GM12878 (cell line): ENCODE measurements around the gene DACT3. TPM values are rescaled to one million over a fixed set of nuclear protein-coding genes. Genes with fewer than 3 reads are reported as not detected.

ENCODE experiments used
- BHLHE40 ChIP-seq, 2 experiments: fragments of 450-650 bp in 1 of 2; IDR thresholded peaks; 2 replicates each; pipeline ENCODE4 v1.6.1; 2011 to 2017; ENCODE audit warnings: low read depth in 2 of 2, borderline replicate concordance in 1 of 2, improper control_type of control experiment in 1 of 2, low read length in 1 of 2, mild to moderate bottlenecking in 1 of 2
- EP300 ChIP-seq, 2 experiments: fragments of 150-350 bp in 1 of 2; IDR thresholded peaks; 2 replicates each; pipeline ENCODE4 v1.6.1; 2011 to 2012; ENCODE audit warnings: low read depth in 2 of 2, low read length in 2 of 2, borderline replicate concordance in 1 of 2, improper control_type of control experiment in 1 of 2, inconsistent platforms in 1 of 2; ENCODE audit not compliant: control insufficient read depth in 1 of 2
- ESRRA ChIP-seq: IDR thresholded peaks from 2 replicates; pipeline ENCODE4 v1.6.1; 2012; ENCODE audit warnings: mild to moderate bottlenecking, low read length, improper control_type of control experiment
- FOXM1 ChIP-seq: IDR thresholded peaks from 2 replicates; pipeline ENCODE4 v1.6.1; 2012; ENCODE audit warnings: low read depth, mild to moderate bottlenecking, inconsistent platforms, low read length, moderate library complexity
- HDAC2 ChIP-seq: fragments of 200-600 bp; sonication (generic); IDR thresholded peaks from 2 replicates; pipeline ENCODE4 v1.6.1; 2017
- HDAC6 ChIP-seq: fragments of 200-600 bp; sonication (generic); IDR thresholded peaks from one replicate; pipeline ENCODE4 v1.8.0; 2017; ENCODE audit warnings: antibody characterized with exemption; ENCODE audit not compliant: unreplicated experiment
- MEF2B ChIP-seq: fragments of 450-650 bp; IDR thresholded peaks from 2 replicates; pipeline ENCODE4 v1.6.1; 2018; ENCODE audit warnings: mild to moderate bottlenecking, moderate library complexity; ENCODE audit not compliant: partially characterized antibody, poor library complexity, severe bottlenecking
- MLLT1 ChIP-seq: fragments of 450-650 bp; IDR thresholded peaks from 2 replicates; pipeline ENCODE4 v1.6.1; 2016; ENCODE audit warnings: mild to moderate bottlenecking
- MXI1 ChIP-seq: fragments of 150-350 bp; IDR thresholded peaks from 2 replicates; pipeline ENCODE4 v1.6.1; 2011; ENCODE audit warnings: low read depth, mild to moderate bottlenecking, inconsistent platforms, low read length, improper control_type of control experiment
- RBBP5 ChIP-seq: fragments of 200-600 bp; sonication (generic); conservative IDR thresholded peaks from 2 replicates; pipeline ENCODE4 v1.6.1; 2016
- STAT3 ChIP-seq: IDR thresholded peaks from 2 replicates; pipeline ENCODE4 v1.6.1; 2011; ENCODE audit warnings: low read depth, low read length, improper control_type of control experiment
- SUPT20H ChIP-seq: IDR thresholded peaks from 2 replicates; pipeline ENCODE4 v1.6.1; 2011; ENCODE audit warnings: low read depth, mild to moderate bottlenecking, low read length, moderate library complexity, borderline replicate concordance; ENCODE audit not compliant: control insufficient read depth
- TAF1 ChIP-seq: IDR thresholded peaks from 2 replicates; pipeline ENCODE4 v1.6.1; 2011; ENCODE audit warnings: mild to moderate bottlenecking, low read depth, low read length, borderline replicate concordance
- USF2 ChIP-seq: IDR thresholded peaks from 2 replicates; pipeline ENCODE4 v1.6.1; 2011; ENCODE audit warnings: low read depth, low read length, improper control_type of control experiment, borderline replicate concordance
- ZZZ3 ChIP-seq: IDR thresholded peaks from 2 replicates; pipeline ENCODE4 v1.6.1; 2011; ENCODE audit warnings: low read depth; ENCODE audit not compliant: control insufficient read depth, insufficient read length
- polyA plus RNA-seq, 11 experiments: library from polyadenylated mRNA; depleted of rRNA in 4 of 11; unstranded in 6 of 11; stranded (reverse) in 5 of 11; fragments of >200 nt; fragmentation: Nextera tagmentation in 4 of 11; fragmentation: Illumina TruSeq in 1 of 11; extraction: Ambion mirVana in 4 of 11; extraction: Trizol in 1 of 11; gene quantifications; 1 replicate in 1 of 11; 2 replicates in 10 of 11; pipeline versions ENCODE4 v1.2.1 to v1.2.3, GENCODE V29; 2011 to 2016; ENCODE audit warnings: inconsistent platforms in 2 of 11, missing spikeins in 2 of 11, low read depth in 1 of 11
- total RNA-seq, 4 experiments: library from RNA; depleted of rRNA in 3 of 4; stranded (reverse); fragments of >200 nt in 3 of 4; fragmentation: Illumina TruSeq in 1 of 4; extraction: Trizol in 1 of 4; gene quantifications; 2 replicates each; pipeline versions ENCODE4 v1.2.1 to v1.2.3, GENCODE V29; 2013 to 2021
- TF ChIP-seq, protein P1 (sequence below): IDR thresholded peaks from 2 replicates; pipeline ENCODE4 v1.6.1; 2011; ENCODE audit warnings: borderline replicate concordance, low read depth, mild to moderate bottlenecking, moderate library complexity, low read length; ENCODE audit not compliant: insufficient read depth, poor library complexity, severe bottlenecking
- TF ChIP-seq, protein P2 (sequence below): IDR thresholded peaks from 2 replicates; pipeline ENCODE4 v1.6.1; 2011; ENCODE audit warnings: borderline replicate concordance, low read depth, mild to moderate bottlenecking, moderate library complexity, mixed read lengths, low read length; ENCODE audit not compliant: insufficient read depth; ENCODE audit errors: extremely low read length
- TF ChIP-seq, protein P3 (sequence below): fragments of 450-650 bp; IDR thresholded peaks from 2 replicates; pipeline ENCODE4 v1.6.1; 2016; ENCODE audit warnings: mild to moderate bottlenecking, moderate library complexity, borderline replicate concordance

The DACT3 gene
- total and polyA plus RNA-seq, 10 of the 15 experiments (the other 5 are each of a cell fraction or from before 2014, with no cell fraction given), result 0.05 to 2.5 (median 0.35) TPM; not detected in 1

- TF ChIP-seq, protein P1, sequence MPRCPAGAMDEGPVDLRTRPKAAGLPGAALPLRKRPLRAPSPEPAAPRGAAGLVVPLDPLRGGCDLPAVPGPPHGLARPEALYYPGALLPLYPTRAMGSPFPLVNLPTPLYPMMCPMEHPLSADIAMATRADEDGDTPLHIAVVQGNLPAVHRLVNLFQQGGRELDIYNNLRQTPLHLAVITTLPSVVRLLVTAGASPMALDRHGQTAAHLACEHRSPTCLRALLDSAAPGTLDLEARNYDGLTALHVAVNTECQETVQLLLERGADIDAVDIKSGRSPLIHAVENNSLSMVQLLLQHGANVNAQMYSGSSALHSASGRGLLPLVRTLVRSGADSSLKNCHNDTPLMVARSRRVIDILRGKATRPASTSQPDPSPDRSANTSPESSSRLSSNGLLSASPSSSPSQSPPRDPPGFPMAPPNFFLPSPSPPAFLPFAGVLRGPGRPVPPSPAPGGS, result peak; percentile 14
- TF ChIP-seq MLLT1 (peak; percentile 89), SUPT20H (no peak), ZZZ3 (no peak), MXI1 (peak; percentile 67), RBBP5 (no peak), HDAC6 (no peak), MEF2B (peak; percentile 67), BHLHE40 (IDR thresholded peaks at IDR 0.05; ENCODE audit: borderline replicate concordance in 1 of 2, low read depth in 2 of 2, low read length in 1 of 2) (peak; percentile 98), EP300 (IDR thresholded peaks at IDR 0.05; ENCODE audit: borderline replicate concordance in 1 of 2, control insufficient read depth in 1 of 2, low read depth in 2 of 2, low read length in 2 of 2) (peak in 1 of 2 experiments; percentile 17; a peak in 1 of 4 replicates), USF2 (no peak), ESRRA (peak; percentile 63; the same call in 1 of the 2 replicates), STAT3 (no peak), TAF1 (peak; percentile 65), FOXM1 (no peak), HDAC2 (no peak)
- TF ChIP-seq, protein P2, sequence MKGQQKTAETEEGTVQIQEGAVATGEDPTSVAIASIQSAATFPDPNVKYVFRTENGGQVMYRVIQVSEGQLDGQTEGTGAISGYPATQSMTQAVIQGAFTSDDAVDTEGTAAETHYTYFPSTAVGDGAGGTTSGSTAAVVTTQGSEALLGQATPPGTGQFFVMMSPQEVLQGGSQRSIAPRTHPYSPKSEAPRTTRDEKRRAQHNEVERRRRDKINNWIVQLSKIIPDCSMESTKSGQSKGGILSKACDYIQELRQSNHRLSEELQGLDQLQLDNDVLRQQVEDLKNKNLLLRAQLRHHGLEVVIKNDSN, result no peak
- TF ChIP-seq, protein P3, sequence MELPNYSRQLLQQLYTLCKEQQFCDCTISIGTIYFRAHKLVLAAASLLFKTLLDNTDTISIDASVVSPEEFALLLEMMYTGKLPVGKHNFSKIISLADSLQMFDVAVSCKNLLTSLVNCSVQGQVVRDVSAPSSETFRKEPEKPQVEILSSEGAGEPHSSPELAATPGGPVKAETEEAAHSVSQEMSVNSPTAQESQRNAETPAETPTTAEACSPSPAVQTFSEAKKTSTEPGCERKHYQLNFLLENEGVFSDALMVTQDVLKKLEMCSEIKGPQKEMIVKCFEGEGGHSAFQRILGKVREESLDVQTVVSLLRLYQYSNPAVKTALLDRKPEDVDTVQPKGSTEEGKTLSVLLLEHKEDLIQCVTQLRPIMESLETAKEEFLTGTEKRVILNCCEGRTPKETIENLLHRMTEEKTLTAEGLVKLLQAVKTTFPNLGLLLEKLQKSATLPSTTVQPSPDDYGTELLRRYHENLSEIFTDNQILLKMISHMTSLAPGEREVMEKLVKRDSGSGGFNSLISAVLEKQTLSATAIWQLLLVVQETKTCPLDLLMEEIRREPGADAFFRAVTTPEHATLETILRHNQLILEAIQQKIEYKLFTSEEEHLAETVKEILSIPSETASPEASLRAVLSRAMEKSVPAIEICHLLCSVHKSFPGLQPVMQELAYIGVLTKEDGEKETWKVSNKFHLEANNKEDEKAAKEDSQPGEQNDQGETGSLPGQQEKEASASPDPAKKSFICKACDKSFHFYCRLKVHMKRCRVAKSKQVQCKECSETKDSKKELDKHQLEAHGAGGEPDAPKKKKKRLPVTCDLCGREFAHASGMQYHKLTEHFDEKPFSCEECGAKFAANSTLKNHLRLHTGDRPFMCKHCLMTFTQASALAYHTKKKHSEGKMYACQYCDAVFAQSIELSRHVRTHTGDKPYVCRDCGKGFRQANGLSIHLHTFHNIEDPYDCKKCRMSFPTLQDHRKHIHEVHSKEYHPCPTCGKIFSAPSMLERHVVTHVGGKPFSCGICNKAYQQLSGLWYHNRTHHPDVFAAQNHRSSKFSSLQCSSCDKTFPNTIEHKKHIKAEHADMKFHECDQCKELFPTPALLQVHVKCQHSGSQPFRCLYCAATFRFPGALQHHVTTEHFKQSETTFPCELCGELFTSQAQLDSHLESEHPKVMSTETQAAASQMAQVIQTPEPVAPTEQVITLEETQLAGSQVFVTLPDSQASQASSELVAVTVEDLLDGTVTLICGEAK, result peak; percentile 70
Measured at GRCh38 chr19:46600384-46601317, 60.3 kb downstream of the DACT3 start (continued).
